Pancreas (tissue), 10 donors: ENCODE results near the gene PKP1. TPM values are rescaled to one million over a fixed set of nuclear protein-coding genes. Genes with fewer than 3 reads are reported as not detected.
A peak's percentile ranks its signal among the peaks of the same experiment; 100 is the strongest.

Source experiments
- ATAC-seq, 4 donors: fragments of 200-7000 bp; cut with Tn5 transposase; one replicate each; pipeline versions ENCODE4 v1.8.0 to v1.9.1; 2020; ENCODE audit warnings: mild to moderate bottlenecking in 4 of 4, moderate library complexity in 4 of 4
- DNase-seq, 6 donors: peaks; one replicate each; pipeline ENCODE4 v3.0.0-alpha.2; 2020
- FAIRE-seq: peaks from 2 replicates; lab custom pipeline; 2012; peaks lifted over from hg19 to GRCh38; lab: Jason Lieb, UNC
- H3K27ac ChIP-seq, 4 donors: fragments of 200-600 bp; sonication (generic); 1 replicate in 3 of 4; 2 replicates in 1 of 4; pipeline versions ENCODE4 v1.5.0 to v1.8.0; 2020
- H3K27me3 ChIP-seq, 4 donors: fragments of 200-600 bp; one replicate each; pipeline ENCODE4 v1.8.0; 2021
- H3K36me3 ChIP-seq, 3 donors: fragments of 200-600 bp; sonication (generic) in 1 of 3; one replicate each; pipeline versions ENCODE4 v1.5.0 to v1.8.0; 2020 to 2021
- H3K4me1 ChIP-seq, 3 donors: fragments of 200-600 bp; one replicate each; pipeline ENCODE4 v1.8.0; 2021
- H3K4me3 ChIP-seq, 4 donors: fragments of 200-600 bp; sonication (generic) in 2 of 4; one replicate each; pipeline versions ENCODE4 v1.5.0 to v1.8.0; 2020 to 2021
- H3K9me3 ChIP-seq, 4 donors: fragments of 200-600 bp; one replicate each; pipeline ENCODE4 v1.8.0; 2021
- WGBS, 2 donors: extraction: QIAGEN DNeasy Blood & Tissue Kit; methylation state at CpG; one replicate each; pipeline ENCODE4 v1.1.7; 2013; 5-methylcytosine and 5-hydroxymethylcytosine counted together
- intact Hi-C, 3 donors: fragments of 100-400 bp; cut with DNase I; formaldehyde crosslinking; loops; one replicate each; pipeline versions ENCODE4 v1.11.1 to v1.14.2; 2022
- polyA plus RNA-seq, 2 donors: library from polyadenylated mRNA; stranded (reverse); fragments of 200-250 nt; gene quantifications; one replicate each; pipeline ENCODE4 v1.2.3, GENCODE V29; 2013
- total RNA-seq, 6 donors: library from RNA; stranded (reverse); fragmentation: NEBNext Ultra II Directional in 4 of 6; extraction: Animal tissue kit (Norgen Biotek cat#: 25700) in 4 of 6; gene quantifications; one replicate each; pipeline versions ENCODE4 v1.2.1 to v1.2.4, GENCODE V29; 2021 to 2023
- TF ChIP-seq, protein P1 (sequence below), 4 donors: fragments of 200-600 bp; sonication (generic) in 3 of 4; IDR thresholded peaks; one replicate each; pipeline versions ENCODE4 v1.5.0 to v1.8.0; 2021; ENCODE audit warnings: antibody characterized with exemption in 4 of 4
- donor health status: healthy with polysubstance abuse.
- donor health status: DM: no; HTN: no; CAD: no; lungs with moderate emphysema.
- donor health status: DM: no; HTN: no; CAD: no.
- donor health status: control.
- donor health status: control.
- donor health status: Bipolar disorder and iron deficiency.
- donor health status: DM: yes; HTN: yes; CAD: no.
- donor health status: DM: no; HTN: no; CAD: no.
- donor health status: DM: no; HTN: no; CAD: no.
- donor health status: DM: yes; HTN: yes; CAD: no.

Gene PKP1
- total and polyA plus RNA-seq, 8 donors = 0.04 to 0.37 (median 0.12) TPM; not detected in 1

- no peaks in the 10 kb centered on the region for H3K9me3 ChIP-seq
- TF ChIP-seq, protein P1, sequence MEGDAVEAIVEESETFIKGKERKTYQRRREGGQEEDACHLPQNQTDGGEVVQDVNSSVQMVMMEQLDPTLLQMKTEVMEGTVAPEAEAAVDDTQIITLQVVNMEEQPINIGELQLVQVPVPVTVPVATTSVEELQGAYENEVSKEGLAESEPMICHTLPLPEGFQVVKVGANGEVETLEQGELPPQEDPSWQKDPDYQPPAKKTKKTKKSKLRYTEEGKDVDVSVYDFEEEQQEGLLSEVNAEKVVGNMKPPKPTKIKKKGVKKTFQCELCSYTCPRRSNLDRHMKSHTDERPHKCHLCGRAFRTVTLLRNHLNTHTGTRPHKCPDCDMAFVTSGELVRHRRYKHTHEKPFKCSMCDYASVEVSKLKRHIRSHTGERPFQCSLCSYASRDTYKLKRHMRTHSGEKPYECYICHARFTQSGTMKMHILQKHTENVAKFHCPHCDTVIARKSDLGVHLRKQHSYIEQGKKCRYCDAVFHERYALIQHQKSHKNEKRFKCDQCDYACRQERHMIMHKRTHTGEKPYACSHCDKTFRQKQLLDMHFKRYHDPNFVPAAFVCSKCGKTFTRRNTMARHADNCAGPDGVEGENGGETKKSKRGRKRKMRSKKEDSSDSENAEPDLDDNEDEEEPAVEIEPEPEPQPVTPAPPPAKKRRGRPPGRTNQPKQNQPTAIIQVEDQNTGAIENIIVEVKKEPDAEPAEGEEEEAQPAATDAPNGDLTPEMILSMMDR (IDR thresholded peaks at IDR 0.05) = no peak
- no peaks in the 10 kb centered on the region for H3K4me1 ChIP-seq
- ATAC-seq = no peak
- 82 to 92% methylated on average over 12 of the region's 12 CpGs for WGBS, 2 donors
- H3K4me3 ChIP-seq = no peak overlapping the region
- no peaks in the 10 kb centered on the region for H3K36me3 ChIP-seq
- no peak for FAIRE-seq
- intact Hi-C loops = no loop called here
- DNase-seq = peak in 1 of 6 donors; percentile 44
- no peak overlapping the region for H3K27ac ChIP-seq
- no peaks in the 10 kb centered on the region for H3K27me3 ChIP-seq
These were observed 39.6 kb downstream of the PKP1 start for GRCh38 chr1:201322653-201323510.

DNA sequence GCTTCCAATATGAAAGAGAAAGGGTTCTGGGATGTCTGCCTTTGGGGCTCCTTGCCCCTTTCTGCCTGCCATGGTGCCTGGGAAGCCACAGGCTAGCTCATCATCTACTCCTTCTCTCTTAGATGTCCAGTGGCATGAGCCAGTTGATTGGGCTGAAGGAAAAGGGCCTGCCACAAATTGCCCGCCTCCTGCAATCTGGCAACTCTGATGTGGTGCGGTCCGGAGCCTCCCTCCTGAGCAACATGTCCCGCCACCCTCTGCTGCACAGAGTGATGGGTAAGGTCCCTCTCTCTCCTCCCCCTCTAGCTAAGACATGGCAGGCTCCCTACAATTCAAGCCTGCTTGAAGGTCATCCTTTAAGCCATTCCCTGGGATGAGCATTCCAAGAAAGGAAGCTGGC lies 41.0 kb downstream of the PKP1 start:
- DNase-seq = peak in 1 of 6 donors; percentile 20
- intact Hi-C loops = no loop called here
- FAIRE-seq = no peak

GRCh38 chr1:201324821-201325677 lies 41.7 kb downstream of the PKP1 start:
- H3K36me3 ChIP-seq = no peaks in the 10 kb centered on the region
- no peak for FAIRE-seq
- 67% methylated on average over 15 to 16 of the region's 16 CpGs for WGBS, 2 donors
- TF ChIP-seq, protein P1 (IDR thresholded peaks at IDR 0.05) = no peak
- H3K27me3 ChIP-seq = no peaks in the 10 kb centered on the region
- no peaks in the 10 kb centered on the region for H3K4me1 ChIP-seq
- DNase-seq = peak in 1 of 6 donors; percentile 41
- intact Hi-C loops = no loop called here
- H3K9me3 ChIP-seq = no peaks in the 10 kb centered on the region
- no peak overlapping the region for H3K27ac ChIP-seq
- no peak for ATAC-seq
- no peak overlapping the region for H3K4me3 ChIP-seq

More for the DNA sequence above, 41.0 kb downstream of the PKP1 start:
- Histone ChIP-seq H3K4me1 (no peaks in the 10 kb centered on the region), H3K4me3 (no peak overlapping the region), H3K27ac (no peak overlapping the region), H3K27me3 (no peaks in the 10 kb centered on the region), H3K9me3 (no peaks in the 10 kb centered on the region), H3K36me3 (no peaks in the 10 kb centered on the region)
- ATAC-seq = no peak
- TF ChIP-seq, protein P1 (IDR thresholded peaks at IDR 0.05) = no peak
- WGBS, 2 donors = 93 to 96% methylated on average over 4 of the region's 4 CpGs

DNA sequence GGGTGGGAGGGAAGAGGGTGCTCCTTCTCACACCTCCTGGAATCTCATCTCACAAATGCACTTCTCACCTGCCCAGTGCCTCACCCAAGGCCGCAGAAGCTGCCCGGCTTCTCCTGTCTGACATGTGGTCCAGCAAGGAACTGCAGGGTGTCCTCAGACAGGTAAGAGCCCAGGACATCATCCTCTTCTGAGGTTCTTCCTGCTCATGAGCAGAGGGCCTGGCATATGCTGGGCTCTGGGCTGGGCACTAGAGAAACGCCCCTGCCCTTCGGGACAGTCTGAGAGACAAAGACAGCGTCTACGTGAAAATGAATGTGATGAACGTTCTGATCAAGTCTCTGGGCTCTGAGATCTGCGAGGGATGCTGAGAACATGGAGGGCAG lies 42.4 kb downstream of the PKP1 start:
- intact Hi-C loops = no loop called here
- no peak overlapping the region for H3K4me3 ChIP-seq
- ATAC-seq (no peak), DNase-seq (peak in 1 of 6 donors; percentile 5), FAIRE-seq (no peak)
- H3K9me3 ChIP-seq = no peaks in the 10 kb centered on the region
- H3K36me3 ChIP-seq = no peaks in the 10 kb centered on the region
- H3K4me1 ChIP-seq = no peaks in the 10 kb centered on the region
- TF ChIP-seq, protein P1 (IDR thresholded peaks at IDR 0.05) = no peak
- no peak overlapping the region for H3K27ac ChIP-seq
- H3K27me3 ChIP-seq = no peaks in the 10 kb centered on the region
- 81 to 88% methylated on average over 8 of the region's 8 CpGs for WGBS, 2 donors
